Lung (tissue), 16 donors: ENCODE measurements around the gene ISG20L2. TPM values are rescaled to one million over a fixed set of nuclear protein-coding genes. Genes with fewer than 3 reads are reported as not detected.

Source experiments
- ATAC-seq: fragments of 200-7000 bp; cut with Tn5 transposase; one replicate; pipeline ENCODE4 v1.9.1; 2020; ENCODE audit warnings: moderate number of reproducible peaks; ENCODE audit not compliant: insufficient read depth, low FRiP score
- DNase-seq, 3 donors: peaks; one replicate each; pipeline ENCODE4 v3.0.0-alpha.2; 2013 to 2017
- H3K27ac ChIP-seq, 2 donors: one replicate each; pipeline ENCODE4 v1.5.1; 2013; ENCODE audit warnings: mild to moderate bottlenecking in 2 of 2, moderate library complexity in 2 of 2, control low read depth in 1 of 2, inconsistent platforms in 1 of 2, low read depth in 1 of 2, low read length in 1 of 2
- H3K27me3 ChIP-seq, 3 donors: one replicate each; pipeline ENCODE4 v1.5.1; 2013; ENCODE audit warnings: low read length in 2 of 3; ENCODE audit not compliant: control insufficient read depth in 3 of 3, insufficient read depth in 3 of 3
- H3K36me3 ChIP-seq, 4 donors: one replicate each; pipeline ENCODE4 v1.5.1; 2013; ENCODE audit warnings: low read length in 4 of 4, mild to moderate bottlenecking in 1 of 4, moderate library complexity in 1 of 4; ENCODE audit not compliant: control insufficient read depth in 4 of 4, insufficient read depth in 4 of 4
- H3K4me1 ChIP-seq, 5 donors: one replicate each; pipeline ENCODE4 v1.5.1; 2013; ENCODE audit warnings: low read length in 5 of 5, mild to moderate bottlenecking in 2 of 5, moderate library complexity in 1 of 5; ENCODE audit not compliant: control insufficient read depth in 5 of 5, insufficient read depth in 5 of 5
- H3K4me3 ChIP-seq: one replicate; pipeline ENCODE4 v1.5.1; 2013; ENCODE audit warnings: mild to moderate bottlenecking, control low read depth, moderate library complexity
- H3K9ac ChIP-seq, 2 donors: one replicate each; pipeline ENCODE4 v1.5.1; 2013; ENCODE audit warnings: low read length in 2 of 2, control low read depth in 1 of 2; ENCODE audit not compliant: insufficient read depth in 1 of 2
- H3K9me3 ChIP-seq, 4 donors: one replicate each; pipeline ENCODE4 v1.5.1; 2013; ENCODE audit warnings: low read length in 3 of 4, mild to moderate bottlenecking in 1 of 4, moderate library complexity in 1 of 4; ENCODE audit not compliant: control insufficient read depth in 4 of 4, insufficient read depth in 3 of 4
- WGBS, 2 donors: extraction: QIAGEN DNeasy Blood & Tissue Kit; methylation state at CpG; one replicate each; pipeline ENCODE4 v1.1.7; 2013; 5-methylcytosine and 5-hydroxymethylcytosine counted together
- long read RNA-seq, 5 donors: transcript quantifications; one replicate each; lab custom pipeline, GENCODE V29; 2026
- polyA plus RNA-seq, 2 donors: library from polyadenylated mRNA; stranded (reverse); fragments of 200-250 nt; gene quantifications; one replicate each; pipeline ENCODE4 v1.2.1, GENCODE V29; 2013
- total RNA-seq, 2 donors: library from RNA; depleted of rRNA in 1 of 2; stranded (reverse); fragments of >200 nt in 1 of 2; gene quantifications; one replicate each; pipeline ENCODE4 v1.2.1, GENCODE V29; 2014 to 2021
- TF ChIP-seq, protein P1 (sequence below): IDR thresholded peaks from 2 replicates; pipeline ENCODE4 v1.5.1; 2012; ENCODE audit warnings: mild to moderate bottlenecking; ENCODE audit errors: control extremely low read depth, extremely low read depth
- donor health status: control.
- donor health status: control.
- donor health status: Bipolar disorder and iron deficiency.
- donor health status: healthy.
- donor health status: DM: yes; HTN: yes; CAD: no.

Gene ISG20L2, protein sequence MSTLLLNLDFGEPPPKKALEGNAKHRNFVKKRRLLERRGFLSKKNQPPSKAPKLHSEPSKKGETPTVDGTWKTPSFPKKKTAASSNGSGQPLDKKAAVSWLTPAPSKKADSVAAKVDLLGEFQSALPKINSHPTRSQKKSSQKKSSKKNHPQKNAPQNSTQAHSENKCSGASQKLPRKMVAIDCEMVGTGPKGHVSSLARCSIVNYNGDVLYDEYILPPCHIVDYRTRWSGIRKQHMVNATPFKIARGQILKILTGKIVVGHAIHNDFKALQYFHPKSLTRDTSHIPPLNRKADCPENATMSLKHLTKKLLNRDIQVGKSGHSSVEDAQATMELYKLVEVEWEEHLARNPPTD
- total RNA-seq (10 to 100 TPM; 11.3 to 26.3 TPM), polyA plus RNA-seq (10 to 100 TPM in 1 of 2 donors, 1 to 10 TPM in 1; 9.3 to 24.2 TPM)
- long read RNA-seq, donor 1, transcript ISG20L2-201 (3 exons, 3,303 nt): major isoform, 8 of 16 reads
- long read RNA-seq, donor 1, partial matches to known transcripts: 0 of 16 reads
- long read RNA-seq, donor 1, other reads (novel, unspliced or antisense): 0 of 16 reads
- long read RNA-seq, donor 2, partial matches to known transcripts: 5 of 13 reads
- long read RNA-seq, donor 2, other reads (novel, unspliced or antisense): 0 of 13 reads
- long read RNA-seq, donor 3, transcript ISG20L2-201 (3 exons, 3,303 nt): major isoform, 7 of 9 reads
- long read RNA-seq, donor 3, partial matches to known transcripts: 0 of 9 reads
- long read RNA-seq, donor 3, other reads (novel, unspliced or antisense): 0 of 9 reads
- long read RNA-seq, donor 4, partial matches to known transcripts: 0 of 3 reads
- long read RNA-seq, donor 4, other reads (novel, unspliced or antisense): 0 of 3 reads
- long read RNA-seq, donor 5, transcript ISG20L2-201 (3 exons, 3,303 nt): major isoform, 12 of 53 reads
- long read RNA-seq, donor 5, partial matches to known transcripts: 33 of 53 reads
- long read RNA-seq, donor 5, other reads (novel, unspliced or antisense): 0 of 53 reads

DNA sequence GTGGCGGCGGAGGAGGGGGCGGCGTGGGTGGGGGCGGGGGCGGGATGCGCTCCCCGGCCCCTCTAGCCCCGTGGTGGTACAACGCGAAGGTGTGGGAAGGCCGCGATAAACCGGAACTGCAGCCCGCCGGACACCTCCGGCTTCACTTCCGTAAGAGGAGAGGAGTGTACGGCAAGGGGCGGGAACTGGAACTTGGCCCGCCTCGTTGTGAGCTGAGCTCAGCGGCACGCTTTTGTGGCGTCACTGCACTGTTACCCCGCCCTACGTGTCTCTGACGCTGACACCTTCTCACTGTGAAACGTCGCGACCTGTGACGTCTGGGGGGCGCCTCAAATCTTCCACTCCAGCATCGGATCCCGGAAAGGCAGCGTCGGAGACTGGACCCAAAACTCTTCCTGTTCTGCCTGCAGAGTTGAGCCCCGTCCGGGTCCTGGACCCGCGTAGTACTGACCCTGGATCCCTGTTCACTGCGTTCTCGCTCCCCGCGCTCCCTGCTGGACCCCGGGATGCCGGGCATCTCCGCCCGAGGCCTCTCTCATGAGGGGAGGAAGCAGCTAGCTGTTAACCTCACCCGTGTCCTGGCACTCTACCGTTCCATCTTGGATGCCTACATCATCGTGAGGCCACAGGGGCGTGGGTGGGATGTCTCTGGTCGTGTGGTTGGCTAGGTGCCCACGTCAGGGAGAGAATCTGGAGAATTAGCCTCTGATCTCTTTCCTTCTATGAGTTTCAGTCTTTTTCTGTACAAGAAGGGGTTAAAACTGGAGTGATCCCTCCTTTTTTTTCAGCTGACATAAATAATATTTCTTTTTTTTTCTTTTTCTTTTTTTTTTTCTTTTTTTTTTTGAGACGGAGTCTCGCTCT lies at the start of gene ISG20L2:
Gene ISG20L2 (minus strand): TSS at position 168 of the 864 bp plus-strand sequence. CDS start 1,114 bp downstream, outside the sequence.
- 1 to 2% methylated on average over 50 to 57 of the region's 57 CpGs for whole genome bisulfite sequencing, 2 donors
- Histone ChIP-seq H3K4me3 (peak within 1 kb of the TSS; percentile 88), H3K9ac (peak within 1 kb of the TSS; percentile 98 to 100), H3K4me1 (peaks cover 14 to 36% (median 16%) of the 10 kb centered on the region in 5 donors), H3K27ac (peak within 1 kb of the TSS; percentile 83 to 87), H3K36me3 (peaks cover 3 to 22% (median 9%) of the 10 kb centered on the region in 4 donors), H3K9me3 (no peaks in the 10 kb centered on the region), H3K27me3 (no peaks in the 10 kb centered on the region)
- ATAC-seq (peak; percentile 88), DNase-seq (peak; percentile 98 to 99 (median 98))
- TF ChIP-seq, protein P1, sequence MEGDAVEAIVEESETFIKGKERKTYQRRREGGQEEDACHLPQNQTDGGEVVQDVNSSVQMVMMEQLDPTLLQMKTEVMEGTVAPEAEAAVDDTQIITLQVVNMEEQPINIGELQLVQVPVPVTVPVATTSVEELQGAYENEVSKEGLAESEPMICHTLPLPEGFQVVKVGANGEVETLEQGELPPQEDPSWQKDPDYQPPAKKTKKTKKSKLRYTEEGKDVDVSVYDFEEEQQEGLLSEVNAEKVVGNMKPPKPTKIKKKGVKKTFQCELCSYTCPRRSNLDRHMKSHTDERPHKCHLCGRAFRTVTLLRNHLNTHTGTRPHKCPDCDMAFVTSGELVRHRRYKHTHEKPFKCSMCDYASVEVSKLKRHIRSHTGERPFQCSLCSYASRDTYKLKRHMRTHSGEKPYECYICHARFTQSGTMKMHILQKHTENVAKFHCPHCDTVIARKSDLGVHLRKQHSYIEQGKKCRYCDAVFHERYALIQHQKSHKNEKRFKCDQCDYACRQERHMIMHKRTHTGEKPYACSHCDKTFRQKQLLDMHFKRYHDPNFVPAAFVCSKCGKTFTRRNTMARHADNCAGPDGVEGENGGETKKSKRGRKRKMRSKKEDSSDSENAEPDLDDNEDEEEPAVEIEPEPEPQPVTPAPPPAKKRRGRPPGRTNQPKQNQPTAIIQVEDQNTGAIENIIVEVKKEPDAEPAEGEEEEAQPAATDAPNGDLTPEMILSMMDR: no peak

DNA sequence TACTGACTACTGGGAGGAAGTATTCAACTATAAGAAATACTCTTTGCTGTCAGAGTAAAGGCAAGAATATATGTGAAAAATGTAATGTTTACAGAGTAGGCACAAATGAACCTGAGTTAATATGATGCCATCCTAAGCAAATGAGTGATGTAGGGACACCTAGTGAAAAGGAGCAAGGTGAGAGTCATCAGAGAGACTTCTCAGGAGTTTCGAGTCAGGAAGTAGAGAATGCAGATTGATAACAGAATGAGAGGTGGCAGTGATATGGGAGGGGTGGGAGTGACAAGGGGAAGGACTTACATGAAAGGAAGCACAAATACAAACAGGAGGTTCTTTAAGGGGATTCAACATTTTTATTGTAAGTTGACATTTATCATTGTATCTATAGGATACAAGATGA lies 49.0 kb upstream of the ISG20L2 start:
- Histone ChIP-seq H3K27me3 (no peaks in the 10 kb centered on the region), H3K36me3 (peaks cover 1 to 11% (median 4%) of the 10 kb centered on the region in 4 donors), H3K9me3 (no peaks in the 10 kb centered on the region), H3K9ac (no peak overlapping the region), H3K4me3 (no peak overlapping the region), H3K4me1 (peaks cover under 1 to 25% (median 15%) of the 10 kb centered on the region in 5 donors), H3K27ac (no peak overlapping the region)
- ATAC-seq (no peak), DNase-seq (no peak)
- 28 to 54% methylated on average over 1 of the region's 1 CpG for WGBS, 2 donors
- TF ChIP-seq, protein P1: no peak

DNA sequence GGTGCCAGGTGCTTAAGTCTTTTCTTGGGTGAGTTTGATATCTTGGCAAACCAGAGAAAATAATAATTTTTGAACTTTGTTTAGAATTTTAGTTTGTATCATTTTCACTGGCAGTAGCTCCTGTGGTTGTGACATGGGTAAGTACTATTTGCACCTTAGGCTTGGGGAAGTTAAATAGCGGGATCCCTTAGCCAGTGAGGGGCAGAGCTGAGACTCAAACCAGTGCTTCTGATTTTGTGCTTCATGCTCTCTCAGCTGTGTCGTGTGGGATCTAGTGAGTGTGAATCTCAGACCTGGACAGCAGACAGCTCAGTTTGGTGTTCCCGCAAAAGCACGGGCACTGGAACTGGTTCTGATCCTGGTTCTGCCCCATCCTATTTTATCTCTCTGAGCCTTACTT lies 48.4 kb upstream of the ISG20L2 start:
- no peaks in the 10 kb centered on the region for H3K9me3 ChIP-seq
- TF ChIP-seq, protein P1: no peak
- peaks cover 1 to 7% (median 4%) of the 10 kb centered on the region in 4 donors for H3K36me3 ChIP-seq
- no peak for DNase-seq
- no peak overlapping the region for H3K9ac ChIP-seq
- no peaks in the 10 kb centered on the region for H3K27me3 ChIP-seq
- WGBS, 2 donors: 62 to 75% methylated on average over 4 of the region's 4 CpGs
- H3K4me3 ChIP-seq: no peak overlapping the region
- peaks cover 3 to 29% (median 13%) of the 10 kb centered on the region in 5 donors for H3K4me1 ChIP-seq
- H3K27ac ChIP-seq: no peak overlapping the region
- no peak for ATAC-seq
